Keratinocyte (primary cell): ENCODE data around the gene ADRM1. TPM values are rescaled to one million over a fixed set of nuclear protein-coding genes. Genes with fewer than 3 reads are reported as not detected.

ENCODE experiments used
- DNase-seq: peaks from one replicate; pipeline ENCODE4 v3.0.0-alpha.2; 2011; ENCODE audit warnings: low read depth, missing footprints, low spot score
- FAIRE-seq: peaks from 2 replicates; lab custom pipeline; 2011; peaks lifted over from hg19 to GRCh38; lab: Jason Lieb, UNC
- H2AFZ ChIP-seq: 2 replicates; pipeline ENCODE4 v1.6.0; 2012; ENCODE audit warnings: low read length, control low read depth, inconsistent platforms; ENCODE audit not compliant: control insufficient read depth
- H3K27ac ChIP-seq: 2 replicates; pipeline ENCODE4 v1.5.1; 2011; ENCODE audit warnings: low read length; ENCODE audit not compliant: control insufficient read depth, insufficient read depth
- H3K27me3 ChIP-seq: 3 replicates; pipeline ENCODE4 v1.6.0; 2011; ENCODE audit warnings: low read length; ENCODE audit not compliant: control insufficient read depth, insufficient read depth; ENCODE audit errors: extremely low read depth
- H3K36me3 ChIP-seq, 2 experiments: 2 replicates in 1 of 2; 3 replicates in 1 of 2; pipeline ENCODE4 v1.5.1; 2011; ENCODE audit warnings: low read length in 2 of 2, mild to moderate bottlenecking in 1 of 2; ENCODE audit not compliant: control insufficient read depth in 2 of 2, insufficient read depth in 2 of 2; ENCODE audit errors: extremely low read depth in 1 of 2
- H3K4me1 ChIP-seq: 3 replicates; pipeline ENCODE4 v1.5.1; 2011; ENCODE audit warnings: low read length; ENCODE audit not compliant: control insufficient read depth, insufficient read depth; ENCODE audit errors: extremely low read depth
- H3K4me2 ChIP-seq: 3 replicates; pipeline ENCODE4 v1.6.0; 2011; ENCODE audit warnings: low read depth, low read length; ENCODE audit not compliant: control insufficient read depth, insufficient read depth; ENCODE audit errors: extremely low read depth
- H3K4me3 ChIP-seq, 3 experiments: fragments of 200-600 bp in 1 of 3; sonication (generic) in 1 of 3; 2 replicates in 2 of 3; 3 replicates in 1 of 3; pipeline ENCODE4 v1.5.1; 2011 to 2016; ENCODE audit warnings: low read length in 3 of 3, mild to moderate bottlenecking in 3 of 3, control low read depth in 2 of 3, inconsistent platforms in 1 of 3, low read depth in 1 of 3, mixed read lengths in 1 of 3, mixed run types in 1 of 3, moderate library complexity in 1 of 3; ENCODE audit not compliant: control insufficient read depth in 2 of 3, insufficient read depth in 2 of 3; ENCODE audit errors: extremely low read depth in 1 of 3
- H3K79me2 ChIP-seq: 2 replicates; pipeline ENCODE4 v1.6.0; 2012; ENCODE audit warnings: low read length; ENCODE audit not compliant: control insufficient read depth, insufficient read depth
- H3K9ac ChIP-seq: 3 replicates; pipeline ENCODE4 v1.6.0; 2011; ENCODE audit warnings: low read length; ENCODE audit not compliant: control insufficient read depth, insufficient read depth; ENCODE audit errors: extremely low read depth
- H3K9me1 ChIP-seq: 3 replicates; pipeline ENCODE4 v1.6.0; 2011; ENCODE audit warnings: low read length; ENCODE audit not compliant: control insufficient read depth, insufficient read depth; ENCODE audit errors: extremely low read depth
- H3K9me3 ChIP-seq: 2 replicates; pipeline ENCODE4 v1.5.1; 2012; ENCODE audit warnings: low read depth, low read length; ENCODE audit not compliant: control insufficient read depth
- H4K20me1 ChIP-seq: 3 replicates; pipeline ENCODE4 v1.6.0; 2011; ENCODE audit warnings: low read length; ENCODE audit not compliant: control insufficient read depth, insufficient read depth; ENCODE audit errors: extremely low read depth
- EZH2 ChIP-seq: IDR thresholded peaks from one replicate; pipeline ENCODE4 v1.6.1; 2012; ENCODE audit warnings: inconsistent platforms, mild to moderate bottlenecking, low read length, moderate library complexity
- dilution Hi-C: fragments of 300-500 bp; cut with MboI; formaldehyde crosslinking; loops from one replicate; pipeline ENCODE4 v1.7.0; 2020; ENCODE audit warnings: low sequenced_read_pairs; ENCODE audit not compliant: extremely low pct_ligation_motif_present
- polyA plus RNA-seq, 5 experiments: library from polyadenylated mRNA; depleted of rRNA in 3 of 5; stranded (reverse) in 3 of 5; stranded (forward) in 1 of 5; unstranded in 1 of 5; fragments of >200 nt; gene quantifications; 1 replicate in 1 of 5; 2 replicates in 3 of 5; 3 replicates in 1 of 5; pipeline versions ENCODE4 v1.2.1 to v1.2.3, GENCODE V29; 2011 to 2012; ENCODE audit warnings: missing spikeins in 2 of 5, low read depth in 1 of 5, low replicate concordance in 1 of 5
- TF ChIP-seq, protein P1 (sequence below), 3 experiments: IDR thresholded peaks in 1 of 3; conservative IDR thresholded peaks in 1 of 3; optimal IDR thresholded peaks in 1 of 3; 2 replicates in 2 of 3; 3 replicates in 1 of 3; pipeline versions ENCODE3 to v1.5.1; 2011; ENCODE audit warnings: low read length in 3 of 3, mild to moderate bottlenecking in 3 of 3, moderate library complexity in 2 of 3, control low read depth in 1 of 3, inconsistent platforms in 1 of 3; ENCODE audit not compliant: insufficient read depth in 2 of 3; ENCODE audit errors: extremely low read depth in 1 of 3

Gene ADRM1
- polyA plus RNA-seq, 1 donor (not counting 4 experiments of a cell fraction or from before 2014, with no cell fraction given) = 91.4 TPM

DNA sequence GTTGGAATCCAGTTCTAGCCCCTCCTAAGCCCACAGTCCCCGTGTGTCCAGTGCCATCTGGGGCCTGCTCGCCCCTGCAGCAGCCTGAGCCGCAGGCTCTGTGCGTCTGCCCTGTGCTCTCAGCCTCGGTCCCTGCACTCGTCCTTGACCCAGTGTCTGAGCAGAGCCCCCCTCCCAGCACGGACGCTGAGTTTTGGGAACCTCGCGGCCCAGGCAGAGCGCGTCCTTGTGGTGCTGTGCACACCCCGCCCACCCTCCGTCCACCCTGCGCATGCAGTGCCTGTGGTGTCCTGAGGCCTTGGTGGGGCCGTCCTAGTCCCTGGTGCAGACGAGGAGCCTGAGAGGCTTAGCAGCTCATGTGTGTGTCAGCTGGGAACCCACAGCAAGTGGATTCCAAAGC, 32.9 kb upstream of the ADRM1 start:
- Histone ChIP-seq H4K20me1 (no peaks in the 10 kb centered on the region), H3K4me2 (no peak overlapping the region), H3K27me3 (no peaks in the 10 kb centered on the region), H3K27ac (no peak overlapping the region), H3K9me1 (no peaks in the 10 kb centered on the region), H3K9ac (no peak overlapping the region), H3K4me1 (peaks cover 13% of the 10 kb centered on the region), H3K79me2 (no peaks in the 10 kb centered on the region), H2AFZ (no peak overlapping the region), H3K36me3 (peaks cover 10 to 33% of the 10 kb centered on the region in 2 experiments), H3K9me3 (peaks cover 3% of the 10 kb centered on the region), H3K4me3 (no peak overlapping the region)
- no peak for DNase-seq
- FAIRE-seq = no peak
- TF ChIP-seq, protein P1, sequence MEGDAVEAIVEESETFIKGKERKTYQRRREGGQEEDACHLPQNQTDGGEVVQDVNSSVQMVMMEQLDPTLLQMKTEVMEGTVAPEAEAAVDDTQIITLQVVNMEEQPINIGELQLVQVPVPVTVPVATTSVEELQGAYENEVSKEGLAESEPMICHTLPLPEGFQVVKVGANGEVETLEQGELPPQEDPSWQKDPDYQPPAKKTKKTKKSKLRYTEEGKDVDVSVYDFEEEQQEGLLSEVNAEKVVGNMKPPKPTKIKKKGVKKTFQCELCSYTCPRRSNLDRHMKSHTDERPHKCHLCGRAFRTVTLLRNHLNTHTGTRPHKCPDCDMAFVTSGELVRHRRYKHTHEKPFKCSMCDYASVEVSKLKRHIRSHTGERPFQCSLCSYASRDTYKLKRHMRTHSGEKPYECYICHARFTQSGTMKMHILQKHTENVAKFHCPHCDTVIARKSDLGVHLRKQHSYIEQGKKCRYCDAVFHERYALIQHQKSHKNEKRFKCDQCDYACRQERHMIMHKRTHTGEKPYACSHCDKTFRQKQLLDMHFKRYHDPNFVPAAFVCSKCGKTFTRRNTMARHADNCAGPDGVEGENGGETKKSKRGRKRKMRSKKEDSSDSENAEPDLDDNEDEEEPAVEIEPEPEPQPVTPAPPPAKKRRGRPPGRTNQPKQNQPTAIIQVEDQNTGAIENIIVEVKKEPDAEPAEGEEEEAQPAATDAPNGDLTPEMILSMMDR (optimal IDR thresholded peaks at IDR 0.05 in 1 of 3, IDR thresholded peaks at IDR 0.05 in 1 of 3, conservative IDR thresholded peaks at IDR 0.05 in 1 of 3; ENCODE audit: extremely low read depth in 1 of 3, insufficient read depth in 2 of 3, low read length in 3 of 3) = no peak
- no peak for TF ChIP-seq EZH2
- dilution Hi-C loops = no loop called here

- Histone ChIP-seq H3K9me1 (no peaks in the 10 kb centered on the region), H3K9me3 (no peaks in the 10 kb centered on the region), H3K79me2 (no peaks in the 10 kb centered on the region), H3K27me3 (no peaks in the 10 kb centered on the region), H3K9ac (no peak overlapping the region), H3K4me3 (no peak overlapping the region), H3K27ac (no peak overlapping the region), H4K20me1 (no peaks in the 10 kb centered on the region), H2AFZ (no peak overlapping the region), H3K4me1 (peaks cover 5% of the 10 kb centered on the region), H3K36me3 (peaks cover 0 to 33% of the 10 kb centered on the region in 2 experiments), H3K4me2 (no peak overlapping the region)
- dilution Hi-C loops = no loop called here
- FAIRE-seq (no peak), DNase-seq (no peak)
- no peak for TF ChIP-seq EZH2
- TF ChIP-seq, protein P1 (optimal IDR thresholded peaks at IDR 0.05 in 1 of 3, IDR thresholded peaks at IDR 0.05 in 1 of 3, conservative IDR thresholded peaks at IDR 0.05 in 1 of 3; ENCODE audit: extremely low read depth in 1 of 3, insufficient read depth in 2 of 3, low read length in 3 of 3) = no peak
Measured at GRCh38 chr20:62272200-62272599, 30.6 kb upstream of the ADRM1 start.
